ENCODE data around the gene HS3ST2.

The HS3ST2 gene

DNA sequence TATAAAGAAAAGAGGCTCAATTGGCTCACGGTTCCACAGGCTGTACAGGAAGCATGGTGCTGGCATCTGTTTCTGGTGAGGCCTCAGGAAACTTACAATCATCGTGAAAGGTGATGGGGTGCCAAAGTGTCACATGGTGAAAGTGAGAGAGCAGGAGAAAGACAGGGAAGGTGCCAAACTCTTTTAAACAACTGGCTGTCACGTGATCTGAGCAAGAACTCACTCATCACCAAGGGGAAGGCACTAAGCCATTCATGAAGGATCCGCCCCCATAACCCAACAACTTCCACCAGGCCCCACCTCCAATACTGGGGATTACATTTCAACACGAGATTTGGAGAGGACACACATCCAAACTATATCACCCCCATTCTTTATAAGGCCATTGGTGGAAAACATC, 28.4 kb upstream of the HS3ST2 start:
- H3K79me2 ChIP-seq (ENCODE audit: control insufficient read depth, low read length), result no peaks in the 10 kb centered on the region
- no peaks in the 10 kb centered on the region for H3F3A ChIP-seq (ENCODE audit: control insufficient read depth, insufficient read depth)
- no peaks in the 10 kb centered on the region for H3K9me3 ChIP-seq (ENCODE audit: control insufficient read depth, insufficient read depth, low read length)
- H3K27ac ChIP-seq (ENCODE audit: low read depth, low read length), result no peak overlapping the region
- no peak for TF ChIP-seq EZH2phosphoT487 (IDR thresholded peaks at IDR 0.05; ENCODE audit: borderline replicate concordance, low read length)
- TF ChIP-seq, protein P1, sequence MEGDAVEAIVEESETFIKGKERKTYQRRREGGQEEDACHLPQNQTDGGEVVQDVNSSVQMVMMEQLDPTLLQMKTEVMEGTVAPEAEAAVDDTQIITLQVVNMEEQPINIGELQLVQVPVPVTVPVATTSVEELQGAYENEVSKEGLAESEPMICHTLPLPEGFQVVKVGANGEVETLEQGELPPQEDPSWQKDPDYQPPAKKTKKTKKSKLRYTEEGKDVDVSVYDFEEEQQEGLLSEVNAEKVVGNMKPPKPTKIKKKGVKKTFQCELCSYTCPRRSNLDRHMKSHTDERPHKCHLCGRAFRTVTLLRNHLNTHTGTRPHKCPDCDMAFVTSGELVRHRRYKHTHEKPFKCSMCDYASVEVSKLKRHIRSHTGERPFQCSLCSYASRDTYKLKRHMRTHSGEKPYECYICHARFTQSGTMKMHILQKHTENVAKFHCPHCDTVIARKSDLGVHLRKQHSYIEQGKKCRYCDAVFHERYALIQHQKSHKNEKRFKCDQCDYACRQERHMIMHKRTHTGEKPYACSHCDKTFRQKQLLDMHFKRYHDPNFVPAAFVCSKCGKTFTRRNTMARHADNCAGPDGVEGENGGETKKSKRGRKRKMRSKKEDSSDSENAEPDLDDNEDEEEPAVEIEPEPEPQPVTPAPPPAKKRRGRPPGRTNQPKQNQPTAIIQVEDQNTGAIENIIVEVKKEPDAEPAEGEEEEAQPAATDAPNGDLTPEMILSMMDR (IDR thresholded peaks at IDR 0.05; ENCODE audit: low read depth, low read length, poor library complexity, severe bottlenecking), result no peak
- no peaks in the 10 kb centered on the region for H3K36me3 ChIP-seq (ENCODE audit: control insufficient read depth, low read length)
- no peaks in the 10 kb centered on the region for H3K4me1 ChIP-seq (ENCODE audit: control insufficient read depth, low read length)
- H3K9me2 ChIP-seq (replicated peaks; ENCODE audit: control insufficient read depth, low read length), result no peaks in the 10 kb centered on the region
- H3K4me2 ChIP-seq (ENCODE audit: low read length), result no peak overlapping the region
- H3K27me3 ChIP-seq (ENCODE audit: control insufficient read depth, low read length), result peaks cover 7% of the 10 kb centered on the region; the same call in 1 of the 2 replicates
- H3K4me3 ChIP-seq (ENCODE audit: low read length), result no peak overlapping the region
- H4K20me1 ChIP-seq (ENCODE audit: control insufficient read depth, insufficient read depth, low read depth, low read length), result no peaks in the 10 kb centered on the region

DNA sequence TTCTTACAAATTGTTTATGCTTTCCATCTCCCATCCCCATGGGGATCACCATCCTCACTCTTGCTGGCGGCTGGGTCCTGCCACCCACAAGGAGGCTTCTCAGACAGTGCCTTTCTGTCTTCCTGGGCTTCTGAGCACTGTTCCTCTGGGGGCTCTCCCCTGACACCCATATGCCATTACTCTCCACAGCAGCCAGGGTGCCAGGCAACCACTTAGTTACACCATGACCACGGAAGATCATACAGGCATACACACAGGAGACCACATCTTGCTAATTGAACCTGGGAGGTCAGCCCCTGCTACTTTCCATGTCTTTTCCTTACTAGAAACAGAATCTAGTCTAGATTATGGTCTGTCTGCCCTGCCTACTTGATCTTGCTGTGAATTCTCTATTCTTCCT, 27.7 kb upstream of the HS3ST2 start:
- no peaks in the 10 kb centered on the region for H3K36me3 ChIP-seq (ENCODE audit: control insufficient read depth, low read length)
- H3K27ac ChIP-seq (ENCODE audit: low read depth, low read length), result no peak overlapping the region
- TF ChIP-seq, protein P1 (IDR thresholded peaks at IDR 0.05; ENCODE audit: low read depth, low read length, poor library complexity, severe bottlenecking), result no peak
- TF ChIP-seq EZH2phosphoT487 (IDR thresholded peaks at IDR 0.05; ENCODE audit: borderline replicate concordance, low read length), result no peak
- H3K4me2 ChIP-seq (ENCODE audit: low read length), result no peak overlapping the region
- no peaks in the 10 kb centered on the region for H3K4me1 ChIP-seq (ENCODE audit: control insufficient read depth, low read length)
- peaks cover 7% of the 10 kb centered on the region; the same call in 1 of the 2 replicates for H3K27me3 ChIP-seq (ENCODE audit: control insufficient read depth, low read length)
- no peaks in the 10 kb centered on the region for H3K9me3 ChIP-seq (ENCODE audit: control insufficient read depth, insufficient read depth, low read length)
- no peaks in the 10 kb centered on the region for H3K9me2 ChIP-seq (replicated peaks; ENCODE audit: control insufficient read depth, low read length)
- no peak overlapping the region for H3K4me3 ChIP-seq (ENCODE audit: low read length)
- H4K20me1 ChIP-seq (ENCODE audit: control insufficient read depth, insufficient read depth, low read depth, low read length), result no peaks in the 10 kb centered on the region
- no peaks in the 10 kb centered on the region for H3F3A ChIP-seq (ENCODE audit: control insufficient read depth, insufficient read depth)
- H3K79me2 ChIP-seq (ENCODE audit: control insufficient read depth, low read length), result no peaks in the 10 kb centered on the region

DNA sequence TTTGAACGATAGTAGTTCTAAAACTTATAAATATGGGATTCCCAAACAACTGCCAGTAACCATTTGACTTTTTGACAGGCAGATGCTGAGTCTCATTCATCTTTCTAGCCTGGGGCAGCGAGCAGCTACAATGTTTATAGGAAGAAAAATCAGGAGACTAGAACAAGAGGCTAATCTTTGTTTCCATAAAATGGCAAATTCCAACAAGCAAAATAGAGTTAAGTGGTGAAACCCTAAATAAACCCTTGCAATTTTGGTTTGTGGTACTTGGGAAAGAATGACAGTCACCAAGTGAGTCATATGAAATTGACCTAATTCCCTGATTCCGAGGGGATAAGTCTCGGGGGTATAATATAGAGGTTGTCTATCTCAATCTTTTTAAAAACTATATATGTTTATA, 27.3 kb upstream of the HS3ST2 start:
- Histone ChIP-seq H3K36me3 (ENCODE audit: control insufficient read depth, low read length) (no peaks in the 10 kb centered on the region), H3K4me1 (ENCODE audit: control insufficient read depth, low read length) (no peaks in the 10 kb centered on the region), H4K20me1 (ENCODE audit: control insufficient read depth, insufficient read depth, low read depth, low read length) (no peaks in the 10 kb centered on the region), H3K9me3 (ENCODE audit: control insufficient read depth, insufficient read depth, low read length) (no peaks in the 10 kb centered on the region), H3K4me3 (ENCODE audit: low read length) (no peak overlapping the region), H3K79me2 (ENCODE audit: control insufficient read depth, low read length) (no peaks in the 10 kb centered on the region), H3K27ac (ENCODE audit: low read depth, low read length) (no peak overlapping the region), H3K27me3 (ENCODE audit: control insufficient read depth, low read length) (peaks cover 7% of the 10 kb centered on the region; the same call in 1 of the 2 replicates), H3K9me2 (replicated peaks; ENCODE audit: control insufficient read depth, low read length) (no peaks in the 10 kb centered on the region), H3K4me2 (ENCODE audit: low read length) (no peak overlapping the region), H3F3A (ENCODE audit: control insufficient read depth, insufficient read depth) (no peaks in the 10 kb centered on the region)
- no peak for TF ChIP-seq EZH2phosphoT487 (IDR thresholded peaks at IDR 0.05; ENCODE audit: borderline replicate concordance, low read length)
- TF ChIP-seq, protein P1 (IDR thresholded peaks at IDR 0.05; ENCODE audit: low read depth, low read length, poor library complexity, severe bottlenecking), result no peak
